GM12878 (cell line): ENCODE measurements around the gene GLT8D2. TPM values are rescaled to one million over a fixed set of nuclear protein-coding genes. Genes with fewer than 3 reads are reported as not detected.

Source experiments
- ATAC-seq: fragments of 200-7000 bp; cut with Tn5 transposase; 3 replicates; pipeline ENCODE4 v1.9.1; 2020; ENCODE audit warnings: mild to moderate bottlenecking, moderate library complexity
- BruUV-seq: library from RNA; stranded (reverse); fragments of 400-500 nt; replicated peaks from 2 replicates; lab custom pipeline; 2021; lab: Mats Ljungman, UMichigan
- CTCF ChIA-PET: fragments of 300-600 bp; sonication (Branson Sonifier 250); formaldehyde crosslinking; extraction: SDS; loops from one replicate; lab custom pipeline; 2021; ENCODE audit warnings: inconsistent platforms; lab: Yijun Ruan, JAX
- POLR2A ChIA-PET: fragments of 350-600 bp; formaldehyde crosslinking; extraction: SDS; loops from one replicate; lab custom pipeline; 2021; ENCODE audit warnings: inconsistent platforms; lab: Charles Lee
- RAD21 ChIA-PET: fragments of 300-600 bp; sonication (Branson Sonifier 250); formaldehyde crosslinking; loops from one replicate; lab custom pipeline; 2023; ENCODE audit warnings: antibody characterized with exemption; ENCODE audit not compliant: unreplicated experiment; lab: Charles Lee
- SMC1A ChIA-PET: fragments of 300-600 bp; sonication (Branson Sonifier 250); formaldehyde crosslinking; loops from one replicate; lab custom pipeline; 2023; ENCODE audit not compliant: unreplicated experiment, uncharacterized antibody; lab: Charles Lee
- DNase-seq: peaks from one replicate; pipeline ENCODE4 v3.0.0-alpha.2; 2011; ENCODE audit warnings: low read depth, low spot score
- FAIRE-seq: peaks from 3 replicates; lab custom pipeline; 2011; peaks lifted over from hg19 to GRCh38; lab: Jason Lieb, UNC
- H2AFZ ChIP-seq: 2 replicates; pipeline ENCODE4 v1.6.0; 2011; ENCODE audit warnings: low read depth, low read length, control low read depth; ENCODE audit not compliant: control insufficient read depth
- H3K27ac ChIP-seq: 2 replicates; pipeline ENCODE4 v1.5.1; 2011; ENCODE audit warnings: control low read depth; ENCODE audit not compliant: control insufficient read depth, insufficient read depth
- H3K27me3 ChIP-seq, 2 experiments: replicated peaks in 1 of 2; 2 replicates each; pipeline versions ENCODE4 v1.6.0 to v1.6.1; 2011; ENCODE audit warnings: low read length in 1 of 2; ENCODE audit not compliant: control insufficient read depth in 2 of 2, insufficient read depth in 2 of 2
- H3K36me3 ChIP-seq, 2 experiments: 2 replicates each; pipeline ENCODE4 v1.5.1; 2011; ENCODE audit warnings: low read length in 1 of 2; ENCODE audit not compliant: control insufficient read depth in 2 of 2, insufficient read depth in 2 of 2
- H3K4me1 ChIP-seq: 2 replicates; pipeline ENCODE4 v1.6.1; 2011; ENCODE audit warnings: mild to moderate bottlenecking, low read length, moderate library complexity, mixed read lengths; ENCODE audit not compliant: control insufficient read depth, insufficient read depth
- H3K4me2 ChIP-seq: 2 replicates; pipeline ENCODE4 v1.6.0; 2011; ENCODE audit warnings: control low read depth; ENCODE audit not compliant: control insufficient read depth, insufficient read depth
- H3K4me3 ChIP-seq: fragments of 200-600 bp; sonication (generic); 2 replicates; pipeline ENCODE4 v1.5.1; 2016
- H3K79me2 ChIP-seq: 2 replicates; pipeline ENCODE4 v1.6.0; 2011; ENCODE audit warnings: low read length; ENCODE audit not compliant: control insufficient read depth, insufficient read depth
- H3K9ac ChIP-seq: 2 replicates; pipeline ENCODE4 v1.8.0; 2011; ENCODE audit warnings: low read length, control low read depth, mixed read lengths; ENCODE audit not compliant: control insufficient read depth, insufficient read depth
- H3K9me3 ChIP-seq: replicated peaks from 3 replicates; pipeline ENCODE4 v1.5.1; 2011; ENCODE audit warnings: mild to moderate bottlenecking, low read length; ENCODE audit not compliant: control insufficient read depth, insufficient read depth
- H4K20me1 ChIP-seq: 2 replicates; pipeline ENCODE4 v1.6.0; 2011; ENCODE audit not compliant: control insufficient read depth, insufficient read depth
- CEBPB ChIP-seq, 2 experiments: fragments of 150-350 bp in 1 of 2; IDR thresholded peaks; 2 replicates each; pipeline ENCODE4 v1.6.1; 2012 to 2014; ENCODE audit warnings: low read depth in 2 of 2, low read length in 2 of 2, borderline replicate concordance in 1 of 2, inconsistent platforms in 1 of 2
- CHD2 ChIP-seq: IDR thresholded peaks from 2 replicates; pipeline ENCODE4 v1.6.1; 2011; ENCODE audit warnings: low read depth, low read length, improper control_type of control experiment, borderline replicate concordance
- CHD4 ChIP-seq: fragments of 200-600 bp; sonication (generic); IDR thresholded peaks from 2 replicates; pipeline ENCODE4 v1.6.1; 2016; ENCODE audit warnings: mild to moderate bottlenecking
- HDAC6 ChIP-seq: fragments of 200-600 bp; sonication (generic); IDR thresholded peaks from one replicate; pipeline ENCODE4 v1.8.0; 2017; ENCODE audit warnings: antibody characterized with exemption; ENCODE audit not compliant: unreplicated experiment
- POLR2AphosphoS5 ChIP-seq: IDR thresholded peaks from 2 replicates; pipeline ENCODE4 v1.6.1; 2011; ENCODE audit warnings: mild to moderate bottlenecking, low read length, inconsistent platforms
- POU2F2 ChIP-seq: IDR thresholded peaks from 3 replicates; pipeline ENCODE4 v1.6.1; 2011; ENCODE audit warnings: low read depth, mild to moderate bottlenecking, low read length, borderline replicate concordance
- SP1 ChIP-seq: IDR thresholded peaks from one replicate; pipeline ENCODE4 v1.6.1; 2011; ENCODE audit warnings: low read depth, low read length
- STAT1 ChIP-seq: fragments of 450-650 bp; conservative IDR thresholded peaks from 2 replicates; pipeline ENCODE4 v1.6.1; 2014; ENCODE audit warnings: antibody characterized with exemption, mild to moderate bottlenecking
- TCF3 ChIP-seq: IDR thresholded peaks from 2 replicates; pipeline ENCODE4 v1.6.1; 2012; ENCODE audit warnings: low read depth, mild to moderate bottlenecking, low read length, borderline replicate concordance; ENCODE audit not compliant: insufficient read depth
- WGBS: methylation state at CpG from one replicate; pipeline ENCODE4 v1.1.6; 2016; ENCODE audit warnings: low lambda C conversion rate; ENCODE audit not compliant: insufficient replicate concordance, insufficient coverage; ENCODE audit errors: missing lambda C conversion rate; 5-methylcytosine and 5-hydroxymethylcytosine counted together
- in situ Hi-C: fragments of 300-500 bp; cut with MboI; formaldehyde crosslinking; loops from 9 replicates; pipeline ENCODE4 v1.14.3; 2018; ENCODE audit warnings: mixed read lengths
- intact Hi-C: fragments of 100-400 bp; cut with micrococcal nuclease; formaldehyde crosslinking; loops from one replicate; pipeline ENCODE4 v1.14.2; 2022; ENCODE audit not compliant: unreplicated experiment
- polyA plus RNA-seq, 11 experiments: library from polyadenylated mRNA; depleted of rRNA in 4 of 11; unstranded in 6 of 11; stranded (reverse) in 5 of 11; fragments of >200 nt; fragmentation: Nextera tagmentation in 4 of 11; fragmentation: Illumina TruSeq in 1 of 11; extraction: Ambion mirVana in 4 of 11; extraction: Trizol in 1 of 11; gene quantifications; 1 replicate in 1 of 11; 2 replicates in 10 of 11; pipeline versions ENCODE4 v1.2.1 to v1.2.3, GENCODE V29; 2011 to 2016; ENCODE audit warnings: inconsistent platforms in 2 of 11, missing spikeins in 2 of 11, low read depth in 1 of 11
- total RNA-seq, 4 experiments: library from RNA; depleted of rRNA in 3 of 4; stranded (reverse); fragments of >200 nt in 3 of 4; fragmentation: Illumina TruSeq in 1 of 4; extraction: Trizol in 1 of 4; gene quantifications; 2 replicates each; pipeline versions ENCODE4 v1.2.1 to v1.2.3, GENCODE V29; 2013 to 2021
- TF ChIP-seq, protein P1 (sequence below): IDR thresholded peaks from 2 replicates; pipeline ENCODE4 v1.6.1; 2012; ENCODE audit warnings: low read depth, low read length, improper control_type of control experiment
- TF ChIP-seq, protein P2 (sequence below): fragments of 450-650 bp; IDR thresholded peaks from 2 replicates; pipeline ENCODE4 v1.6.1; 2017; ENCODE audit warnings: mild to moderate bottlenecking, moderate library complexity
- TF ChIP-seq, protein P3 (sequence below): IDR thresholded peaks from 2 replicates; pipeline ENCODE4 v1.6.1; 2012; ENCODE audit warnings: improper control_type of control experiment, low read depth, low read length; ENCODE audit not compliant: insufficient replicate concordance

The GLT8D2 gene
- total and polyA plus RNA-seq, 10 of the 15 experiments (the other 5 are each of a cell fraction or from before 2014, with no cell fraction given) = 0.06 to 0.80 (median 0.37) TPM; not detected in 1

DNA sequence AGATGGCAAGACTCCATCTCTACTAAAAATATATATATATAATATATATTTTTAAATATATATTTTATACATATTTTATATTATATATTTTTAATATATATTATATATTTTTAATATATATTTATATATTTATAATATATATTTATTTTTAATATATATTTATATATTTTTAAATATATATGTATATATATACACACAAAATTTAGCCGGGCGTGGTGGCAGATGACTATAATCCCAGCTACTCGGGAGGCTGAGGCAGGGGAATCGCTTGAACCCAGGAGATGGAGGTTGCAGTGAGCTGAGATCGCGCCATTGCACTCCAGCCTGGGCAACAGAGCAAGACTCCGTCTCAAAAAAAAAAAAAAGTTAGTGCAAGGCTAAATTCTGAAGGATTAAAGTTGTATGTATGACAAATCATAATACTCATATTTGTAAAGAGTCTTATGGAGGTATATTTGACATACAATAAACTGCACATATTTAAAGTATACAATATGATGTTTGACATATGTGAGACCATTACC, 92.1 kb downstream of the GLT8D2 start:
- no peak overlapping the region for H3K27ac ChIP-seq
- H3K9me3 ChIP-seq = no peaks in the 10 kb centered on the region
- H3K36me3 ChIP-seq = peaks cover 3 to 8% of the 10 kb centered on the region in 2 experiments; a peak in 2 of 4 replicates
- over 99% methylated on average over 7 of the region's 7 CpGs for WGBS
- H2AFZ ChIP-seq = no peak overlapping the region
- ATAC-seq (no peak), DNase-seq (no peak), FAIRE-seq (no peak)
- intact Hi-C loops (loop anchor here (1.0 kb wide), 1 partner anchor 7 kb away; the partner anchor contains the start of gene TDG), in situ Hi-C loops (no loop called here)
- no TSS peak for BruUV-seq
- H4K20me1 ChIP-seq = no peaks in the 10 kb centered on the region
- H3K4me2 ChIP-seq = no peak overlapping the region
- H3K4me1 ChIP-seq = no peaks in the 10 kb centered on the region; the same call in 1 of the 2 replicates
- ChIA-PET POLR2A (interaction anchor here (0.6 kb wide), 1 partner anchor 522 kb away, joined by 5 read pairs; no protein-coding TSS in a partner anchor), CTCF (no interaction called here), SMC1A (interaction anchor here (0.6 to 8.1 kb wide), 5 partner anchors 10 to 147 kb away, joined by 3 to 67 read pairs (median 5); partner anchors contain the start of genes HSP90B1 and TDG), RAD21 (interaction anchor here (2.6 kb wide), 1 partner anchor 8 kb away, joined by 34 read pairs; the partner anchor contains the start of gene TDG)
- peaks cover 20% of the 10 kb centered on the region for H3K79me2 ChIP-seq
- H3K27me3 ChIP-seq = no peaks in the 10 kb centered on the region
- peak overlapping the region; percentile 80; the same call in 1 of the 2 replicates for H3K4me3 ChIP-seq
- peak overlapping the region; percentile 88 for H3K9ac ChIP-seq
- TF ChIP-seq POLR2AphosphoS5 = no peak
- TF ChIP-seq POU2F2 = no peak
- TF ChIP-seq TCF3 = no peak
- no peak for TF ChIP-seq HDAC6
- TF ChIP-seq CHD4 = no peak
- no peak for TF ChIP-seq CHD2
- TF ChIP-seq CEBPB (IDR thresholded peaks at IDR 0.05; ENCODE audit: borderline replicate concordance in 1 of 2, low read depth in 2 of 2, low read length in 2 of 2) = no peak
- TF ChIP-seq, protein P1, sequence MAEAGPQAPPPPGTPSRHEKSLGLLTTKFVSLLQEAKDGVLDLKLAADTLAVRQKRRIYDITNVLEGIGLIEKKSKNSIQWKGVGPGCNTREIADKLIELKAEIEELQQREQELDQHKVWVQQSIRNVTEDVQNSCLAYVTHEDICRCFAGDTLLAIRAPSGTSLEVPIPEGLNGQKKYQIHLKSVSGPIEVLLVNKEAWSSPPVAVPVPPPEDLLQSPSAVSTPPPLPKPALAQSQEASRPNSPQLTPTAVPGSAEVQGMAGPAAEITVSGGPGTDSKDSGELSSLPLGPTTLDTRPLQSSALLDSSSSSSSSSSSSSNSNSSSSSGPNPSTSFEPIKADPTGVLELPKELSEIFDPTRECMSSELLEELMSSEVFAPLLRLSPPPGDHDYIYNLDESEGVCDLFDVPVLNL = no peak
- TF ChIP-seq, protein P2, sequence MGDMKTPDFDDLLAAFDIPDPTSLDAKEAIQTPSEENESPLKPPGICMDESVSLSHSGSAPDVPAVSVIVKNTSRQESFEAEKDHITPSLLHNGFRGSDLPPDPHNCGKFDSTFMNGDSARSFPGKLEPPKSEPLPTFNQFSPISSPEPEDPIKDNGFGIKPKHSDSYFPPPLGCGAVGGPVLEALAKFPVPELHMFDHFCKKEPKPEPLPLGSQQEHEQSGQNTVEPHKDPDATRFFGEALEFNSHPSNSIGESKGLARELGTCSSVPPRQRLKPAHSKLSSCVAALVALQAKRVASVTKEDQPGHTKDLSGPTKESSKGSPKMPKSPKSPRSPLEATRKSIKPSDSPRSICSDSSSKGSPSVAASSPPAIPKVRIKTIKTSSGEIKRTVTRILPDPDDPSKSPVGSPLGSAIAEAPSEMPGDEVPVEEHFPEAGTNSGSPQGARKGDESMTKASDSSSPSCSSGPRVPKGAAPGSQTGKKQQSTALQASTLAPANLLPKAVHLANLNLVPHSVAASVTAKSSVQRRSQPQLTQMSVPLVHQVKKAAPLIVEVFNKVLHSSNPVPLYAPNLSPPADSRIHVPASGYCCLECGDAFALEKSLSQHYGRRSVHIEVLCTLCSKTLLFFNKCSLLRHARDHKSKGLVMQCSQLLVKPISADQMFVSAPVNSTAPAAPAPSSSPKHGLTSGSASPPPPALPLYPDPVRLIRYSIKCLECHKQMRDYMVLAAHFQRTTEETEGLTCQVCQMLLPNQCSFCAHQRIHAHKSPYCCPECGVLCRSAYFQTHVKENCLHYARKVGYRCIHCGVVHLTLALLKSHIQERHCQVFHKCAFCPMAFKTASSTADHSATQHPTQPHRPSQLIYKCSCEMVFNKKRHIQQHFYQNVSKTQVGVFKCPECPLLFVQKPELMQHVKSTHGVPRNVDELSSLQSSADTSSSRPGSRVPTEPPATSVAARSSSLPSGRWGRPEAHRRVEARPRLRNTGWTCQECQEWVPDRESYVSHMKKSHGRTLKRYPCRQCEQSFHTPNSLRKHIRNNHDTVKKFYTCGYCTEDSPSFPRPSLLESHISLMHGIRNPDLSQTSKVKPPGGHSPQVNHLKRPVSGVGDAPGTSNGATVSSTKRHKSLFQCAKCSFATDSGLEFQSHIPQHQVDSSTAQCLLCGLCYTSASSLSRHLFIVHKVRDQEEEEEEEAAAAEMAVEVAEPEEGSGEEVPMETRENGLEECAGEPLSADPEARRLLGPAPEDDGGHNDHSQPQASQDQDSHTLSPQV = no peak
- no peak for TF ChIP-seq STAT1
- TF ChIP-seq, protein P3, sequence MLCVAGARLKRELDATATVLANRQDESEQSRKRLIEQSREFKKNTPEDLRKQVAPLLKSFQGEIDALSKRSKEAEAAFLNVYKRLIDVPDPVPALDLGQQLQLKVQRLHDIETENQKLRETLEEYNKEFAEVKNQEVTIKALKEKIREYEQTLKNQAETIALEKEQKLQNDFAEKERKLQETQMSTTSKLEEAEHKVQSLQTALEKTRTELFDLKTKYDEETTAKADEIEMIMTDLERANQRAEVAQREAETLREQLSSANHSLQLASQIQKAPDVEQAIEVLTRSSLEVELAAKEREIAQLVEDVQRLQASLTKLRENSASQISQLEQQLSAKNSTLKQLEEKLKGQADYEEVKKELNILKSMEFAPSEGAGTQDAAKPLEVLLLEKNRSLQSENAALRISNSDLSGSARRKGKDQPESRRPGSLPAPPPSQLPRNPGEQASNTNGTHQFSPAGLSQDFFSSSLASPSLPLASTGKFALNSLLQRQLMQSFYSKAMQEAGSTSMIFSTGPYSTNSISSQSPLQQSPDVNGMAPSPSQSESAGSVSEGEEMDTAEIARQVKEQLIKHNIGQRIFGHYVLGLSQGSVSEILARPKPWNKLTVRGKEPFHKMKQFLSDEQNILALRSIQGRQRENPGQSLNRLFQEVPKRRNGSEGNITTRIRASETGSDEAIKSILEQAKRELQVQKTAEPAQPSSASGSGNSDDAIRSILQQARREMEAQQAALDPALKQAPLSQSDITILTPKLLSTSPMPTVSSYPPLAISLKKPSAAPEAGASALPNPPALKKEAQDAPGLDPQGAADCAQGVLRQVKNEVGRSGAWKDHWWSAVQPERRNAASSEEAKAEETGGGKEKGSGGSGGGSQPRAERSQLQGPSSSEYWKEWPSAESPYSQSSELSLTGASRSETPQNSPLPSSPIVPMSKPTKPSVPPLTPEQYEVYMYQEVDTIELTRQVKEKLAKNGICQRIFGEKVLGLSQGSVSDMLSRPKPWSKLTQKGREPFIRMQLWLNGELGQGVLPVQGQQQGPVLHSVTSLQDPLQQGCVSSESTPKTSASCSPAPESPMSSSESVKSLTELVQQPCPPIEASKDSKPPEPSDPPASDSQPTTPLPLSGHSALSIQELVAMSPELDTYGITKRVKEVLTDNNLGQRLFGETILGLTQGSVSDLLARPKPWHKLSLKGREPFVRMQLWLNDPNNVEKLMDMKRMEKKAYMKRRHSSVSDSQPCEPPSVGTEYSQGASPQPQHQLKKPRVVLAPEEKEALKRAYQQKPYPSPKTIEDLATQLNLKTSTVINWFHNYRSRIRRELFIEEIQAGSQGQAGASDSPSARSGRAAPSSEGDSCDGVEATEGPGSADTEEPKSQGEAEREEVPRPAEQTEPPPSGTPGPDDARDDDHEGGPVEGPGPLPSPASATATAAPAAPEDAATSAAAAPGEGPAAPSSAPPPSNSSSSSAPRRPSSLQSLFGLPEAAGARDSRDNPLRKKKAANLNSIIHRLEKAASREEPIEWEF = no peak
- no peak for TF ChIP-seq SP1
